ENCODE data around the gene RANBP3.
"Not testable (repeated sequence)": the region's sequence is repeated elsewhere in the genome, so short reads cannot be mapped to it uniquely, and the experiment has no call there.

Gene RANBP3

DNA sequence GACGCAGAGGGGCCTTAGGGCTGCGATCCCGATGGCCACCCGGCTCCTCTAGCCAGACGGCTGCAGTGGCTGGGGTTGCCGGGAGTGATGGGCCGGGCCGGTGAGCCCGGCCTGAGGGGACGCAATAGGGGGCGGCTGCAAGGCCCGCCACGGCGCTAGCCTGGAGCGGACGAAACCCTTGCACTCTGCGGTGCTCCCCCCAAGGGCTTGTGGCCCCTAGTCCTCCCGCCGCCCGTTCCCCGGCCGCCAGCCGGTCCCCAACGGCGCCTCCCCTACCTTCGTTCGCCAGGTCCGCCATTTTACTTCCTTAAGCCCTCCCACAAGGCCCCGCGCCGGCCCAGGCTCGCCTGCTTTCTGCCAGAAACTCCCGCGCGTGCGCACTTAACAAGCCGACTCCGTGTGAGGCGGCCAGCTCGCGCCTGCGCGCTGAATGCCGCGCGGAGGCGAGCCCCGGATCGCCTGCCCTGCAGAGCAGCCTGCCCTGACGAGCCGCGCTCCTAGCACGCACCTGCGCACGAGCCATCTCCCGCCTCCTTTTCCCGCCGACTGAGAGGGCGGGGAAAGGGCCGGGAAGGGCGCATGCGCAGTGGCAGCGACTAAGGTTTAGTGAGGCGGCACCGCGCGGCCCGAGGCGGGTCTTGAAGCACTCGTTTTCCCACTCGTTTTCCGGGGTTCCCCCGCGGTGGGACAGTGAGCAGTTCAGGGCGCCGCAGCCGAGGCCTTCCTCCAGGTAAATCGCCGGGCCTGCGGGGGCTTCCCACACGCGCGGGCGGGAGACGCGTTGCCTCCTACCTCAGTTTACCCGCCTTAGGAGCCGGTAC is at the start of gene RANBP3:
TSS of gene RANBP3 (minus strand) at position 356 of the 821 bp plus-strand sequence. CDS start at position 298, 58 bp downstream.
- peak; percentile 98 for DNase-seq

GRCh38 chr19:6026390-6027227 is 48.7 kb upstream of the RANBP3 start:
- DNase-seq, result peak; percentile 25

- DNase-seq, result not testable (repeated sequence)
These were observed 46.8 kb upstream of the RANBP3 start for GRCh38 chr19:6024756-6025155.

DNA sequence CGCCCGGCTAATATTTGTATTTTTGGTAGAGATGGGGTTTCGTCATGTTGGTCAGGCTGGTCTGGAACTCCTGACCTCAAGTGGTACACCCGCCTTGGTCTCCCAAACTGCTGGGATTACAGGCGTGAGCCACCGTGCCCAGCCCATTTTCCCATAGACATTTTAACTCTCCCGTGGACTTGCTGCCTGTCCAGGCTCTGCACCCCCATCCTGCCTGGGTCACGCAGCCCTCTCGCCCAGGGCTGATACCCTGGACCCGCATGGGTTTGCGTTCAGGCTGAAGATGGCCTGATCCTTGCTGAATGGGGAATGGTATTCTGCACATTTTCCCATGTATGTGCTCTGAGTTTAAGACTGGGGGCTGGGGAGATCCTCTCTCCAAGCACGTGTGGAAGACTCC is 46.0 kb upstream of the RANBP3 start:
- DNase-seq, result no peak

GRCh38 chr19:6023085-6023682 is 45.2 kb upstream of the RANBP3 start:
- DNase-seq, result no peak

GRCh38 chr19:6022570-6023064 is 44.7 kb upstream of the RANBP3 start:
- DNase-seq, result no peak

- peak; percentile 75 for DNase-seq
These were observed 44.1 kb upstream of the RANBP3 start for GRCh38 chr19:6021878-6022569.

DNA sequence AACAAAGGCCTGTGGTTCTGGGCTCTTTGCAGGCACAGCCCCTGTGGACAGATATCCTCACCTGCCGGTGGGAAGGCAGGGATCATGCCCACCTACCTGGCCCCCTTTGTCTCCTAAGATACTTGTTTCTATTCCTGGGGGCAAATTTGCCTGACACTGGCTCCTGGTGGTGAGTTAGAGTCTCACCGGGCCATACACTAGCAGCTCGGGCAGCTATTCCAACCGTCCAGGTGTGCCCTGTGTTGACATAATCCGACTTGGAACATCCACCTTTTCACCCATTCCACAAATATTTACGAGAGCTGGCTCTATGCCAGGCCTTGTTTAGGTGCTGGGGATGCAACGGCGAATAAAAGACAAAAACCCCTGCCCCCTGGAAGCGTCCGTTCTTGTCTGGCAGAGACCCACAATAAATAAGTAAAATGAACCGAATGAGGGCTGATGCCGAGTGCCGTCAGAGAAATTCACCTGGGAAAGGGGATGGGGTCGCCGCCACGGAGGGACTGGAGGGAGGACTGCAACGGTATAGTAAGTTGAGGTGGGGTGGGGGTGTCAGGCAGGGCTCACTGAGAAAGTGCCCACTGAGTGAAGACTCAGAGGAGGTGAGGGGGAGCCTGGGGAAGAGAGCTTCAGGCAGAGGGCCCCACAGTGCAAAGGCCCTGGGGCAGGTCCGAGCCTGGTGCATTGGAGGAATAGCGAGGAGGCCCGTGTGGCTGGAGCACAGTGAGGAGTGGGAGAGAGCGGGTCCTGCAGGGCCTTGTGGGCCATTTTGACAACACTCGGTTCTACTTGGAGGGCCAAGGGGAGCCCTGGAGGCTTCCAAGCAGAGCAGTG is 43.2 kb upstream of the RANBP3 start:
- DNase-seq, result no peak

- DNase-seq, result no peak
These were observed 42.4 kb upstream of the RANBP3 start for GRCh38 chr19:6020166-6020882.

- no peak for DNase-seq
These were observed 40.8 kb upstream of the RANBP3 start for GRCh38 chr19:6018786-6019185.

DNA sequence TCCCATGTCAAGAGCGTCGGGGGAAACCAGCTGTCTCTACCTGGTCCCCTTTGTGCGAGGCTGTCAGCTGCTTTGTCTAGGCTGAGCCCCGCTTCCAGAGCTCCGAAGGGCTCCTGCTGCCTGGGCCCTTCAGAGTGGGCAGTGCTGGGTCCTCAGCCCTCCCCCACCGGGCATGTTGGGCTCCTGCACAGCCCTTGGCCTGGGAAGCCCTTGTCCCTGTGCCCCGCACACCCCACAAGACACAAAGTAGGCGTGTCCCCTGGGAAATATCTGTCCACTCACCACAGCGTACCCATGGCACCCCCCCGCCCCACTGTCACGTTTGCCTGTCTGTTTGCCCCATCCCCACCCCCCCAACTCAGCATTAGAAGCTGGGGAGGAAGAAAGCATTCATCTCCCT is 39.6 kb upstream of the RANBP3 start:
- DNase-seq, result no peak

- no peak for DNase-seq
These were observed 38.1 kb upstream of the RANBP3 start for GRCh38 chr19:6015841-6016545.

- no peak for DNase-seq
These were observed 36.7 kb upstream of the RANBP3 start for GRCh38 chr19:6014551-6015135.

DNA sequence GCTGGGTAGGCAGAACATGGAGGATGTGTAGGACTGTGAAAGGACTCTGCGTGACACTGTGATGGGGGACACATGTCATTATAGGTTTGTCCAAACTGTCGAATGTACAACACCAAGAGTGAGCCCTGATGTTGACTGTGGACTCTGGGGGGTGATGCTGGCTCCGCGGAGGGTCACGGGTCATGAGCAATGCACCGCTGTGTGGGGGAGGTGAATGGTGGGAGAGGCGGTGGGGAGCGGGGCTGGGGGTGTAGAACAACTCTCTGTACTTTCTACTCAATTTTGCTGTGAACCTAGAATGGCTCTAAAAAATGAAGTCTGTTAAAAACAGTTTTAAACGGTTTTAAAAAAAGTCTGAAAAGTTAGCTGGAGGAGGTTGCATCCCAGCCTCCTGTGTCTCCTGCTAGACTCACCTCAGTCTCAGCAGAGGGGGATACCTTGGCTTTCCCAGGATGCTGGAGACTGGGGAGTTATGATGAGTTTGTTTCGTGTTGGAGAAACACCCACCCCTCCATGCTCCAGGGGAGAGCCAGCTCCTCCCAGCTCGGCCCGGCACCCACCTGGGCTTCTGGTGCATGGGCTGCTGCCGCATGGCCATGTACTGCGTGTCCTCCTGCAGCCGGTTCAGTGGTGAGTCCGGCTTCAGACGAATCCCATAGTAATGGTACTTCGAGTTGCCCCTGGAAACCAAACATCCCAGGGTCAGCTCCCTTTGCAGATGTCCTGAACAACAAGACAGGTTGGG is 34.7 kb upstream of the RANBP3 start:
- no peak for DNase-seq

DNA sequence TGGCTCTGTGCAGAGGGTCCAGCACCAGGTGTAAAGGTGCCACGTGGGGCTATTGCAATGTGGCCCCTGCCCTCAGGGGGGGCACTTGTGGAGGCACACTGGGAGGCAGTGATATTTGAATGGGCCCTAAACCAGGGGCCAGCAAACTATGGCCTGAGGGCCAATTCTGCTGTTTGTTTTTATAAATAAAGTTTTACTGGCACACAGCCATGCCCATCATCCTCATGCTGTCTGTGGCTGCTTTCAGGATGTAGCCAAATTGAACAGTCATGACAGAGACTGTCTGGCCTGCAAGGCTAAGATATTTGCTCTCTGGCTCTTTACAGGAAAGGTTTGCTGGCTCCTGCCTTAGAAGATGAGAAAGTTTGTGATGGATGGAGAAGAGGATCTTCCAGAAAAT is 33.9 kb upstream of the RANBP3 start:
- DNase-seq, result no peak

GRCh38 chr19:6011206-6011605 is 33.3 kb upstream of the RANBP3 start:
- no peak for DNase-seq

DNA sequence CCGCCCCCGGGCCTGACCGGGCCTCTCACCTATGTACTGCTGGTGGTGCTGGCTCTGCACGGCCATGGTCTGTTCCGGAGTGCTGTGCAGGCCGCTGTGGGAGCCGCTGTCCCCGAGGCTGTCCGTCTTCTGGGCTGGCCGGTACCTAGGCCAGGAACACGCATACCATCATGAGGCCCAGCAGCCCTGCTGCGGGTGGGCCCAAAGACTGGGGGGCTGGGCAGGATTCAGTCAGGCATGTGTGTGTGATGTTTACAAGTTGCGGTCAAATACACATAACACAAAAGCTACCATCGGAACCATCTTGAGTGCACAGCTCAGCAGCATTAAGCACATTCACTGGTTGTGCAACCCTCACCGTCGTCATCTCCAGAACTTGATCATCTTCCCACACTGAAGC is 32.2 kb upstream of the RANBP3 start:
- DNase-seq, result no peak

- no peak for DNase-seq
These were observed 29.9 kb upstream of the RANBP3 start for GRCh38 chr19:6007866-6008265.

GRCh38 chr19:6006896-6007295 is 29.0 kb upstream of the RANBP3 start:
- no peak for DNase-seq

All from activated CD4-positive, CD25-positive, alpha-beta regulatory T cell treated with anti-CD3 and anti-CD28 coated beads, Interleukin-2, amount 50 U/mL, for 72 hours (primary cell).